SK-N-SH (cell line): Measurements from ENCODE around the gene C1QTNF3. TPM values are rescaled to one million over a fixed set of nuclear protein-coding genes. Genes with fewer than 3 reads are reported as not detected.

Experiments
- CTCF ChIA-PET: fragments of 300-600, 350-600 bp; formaldehyde crosslinking; extraction: SDS; loops from one replicate; lab custom pipeline; 2021; lab: Yijun Ruan, JAX
- POLR2A ChIA-PET: fragments of 350-600 bp; sonication (Branson Sonifier 250); formaldehyde crosslinking; extraction: SDS; loops from one replicate; lab custom pipeline; 2020; ENCODE audit warnings: antibody characterized with exemption, inconsistent platforms; lab: Yijun Ruan, JAX
- DNase-seq: peaks from one replicate; pipeline ENCODE4 v3.0.0; 2012
- H2AFZ ChIP-seq: fragments of 200-600 bp; sonication (generic); 2 replicates; pipeline ENCODE4 v1.8.1; 2016; ENCODE audit warnings: antibody characterized with exemption, mild to moderate bottlenecking, low read depth
- H3F3A ChIP-seq: fragments of 200-600 bp; sonication (generic); replicated peaks from 2 replicates; pipeline ENCODE3; 2016; ENCODE audit warnings: antibody characterized with exemption, mild to moderate bottlenecking; ENCODE audit not compliant: insufficient read depth
- H3K27ac ChIP-seq, 2 experiments: fragments of 200-500 bp in 1 of 2; fragments of 200-600 bp in 1 of 2; sonication (Bioruptor generic) in 1 of 2; sonication (generic), shearing (Covaris generic) in 1 of 2; 2 replicates each; pipeline versions ENCODE4 v1.5.1 to v1.6.1; 2014 to 2016; ENCODE audit warnings: low read depth in 2 of 2, inconsistent platforms in 1 of 2, low read length in 1 of 2, mild to moderate bottlenecking in 1 of 2, mixed read lengths in 1 of 2
- H3K27me3 ChIP-seq: fragments of 200-600 bp; sonication (generic), shearing (Covaris generic); 2 replicates; pipeline ENCODE4 v1.6.1; 2016; ENCODE audit warnings: mixed run types; ENCODE audit not compliant: insufficient read depth
- H3K36me3 ChIP-seq, 2 experiments: fragments of 200-500 bp in 1 of 2; fragments of 200-600 bp in 1 of 2; sonication (Bioruptor generic) in 1 of 2; sonication (generic) in 1 of 2; replicated peaks in 1 of 2; 2 replicates each; pipeline versions ENCODE3 to v1.5.1; 2014 to 2016; ENCODE audit warnings: low read length in 1 of 2, mild to moderate bottlenecking in 1 of 2; ENCODE audit not compliant: insufficient read depth in 2 of 2, control insufficient read depth in 1 of 2
- H3K4me1 ChIP-seq, 2 experiments: fragments of 200-500 bp in 1 of 2; fragments of 200-600 bp in 1 of 2; sonication (Bioruptor generic) in 1 of 2; sonication (generic), shearing (Covaris generic) in 1 of 2; 2 replicates each; pipeline versions ENCODE4 v1.5.1 to v1.6.1; 2014 to 2016; ENCODE audit warnings: low read depth in 1 of 2, low read length in 1 of 2, mixed run types in 1 of 2; ENCODE audit not compliant: insufficient read depth in 2 of 2, control insufficient read depth in 1 of 2
- H3K4me2 ChIP-seq: fragments of 200-600 bp; sonication (generic), shearing (Covaris generic); 2 replicates; pipeline ENCODE4 v1.6.1; 2017; ENCODE audit warnings: mixed run types
- H3K4me3 ChIP-seq, 2 experiments: fragments of 200-500 bp in 1 of 2; fragments of 200-600 bp in 1 of 2; sonication (Bioruptor generic) in 1 of 2; sonication (generic), shearing (Covaris generic) in 1 of 2; 2 replicates each; pipeline versions ENCODE4 v1.5.1 to v1.8.1; 2014 to 2016; ENCODE audit warnings: low read depth in 2 of 2, inconsistent platforms in 1 of 2, low read length in 1 of 2, mild to moderate bottlenecking in 1 of 2, mixed read lengths in 1 of 2, moderate library complexity in 1 of 2
- H3K79me2 ChIP-seq: fragments of 200-600 bp; sonication (generic); 2 replicates; pipeline ENCODE4 v1.8.1; 2017; ENCODE audit warnings: mild to moderate bottlenecking; ENCODE audit not compliant: insufficient read depth
- H3K9ac ChIP-seq: fragments of 200-600 bp; sonication (generic); 2 replicates; pipeline ENCODE4 v1.6.1; 2017; ENCODE audit warnings: mixed run types
- H3K9me2 ChIP-seq: fragments of 200-600 bp; sonication (generic); 2 replicates; pipeline ENCODE4 v1.6.1; 2017; ENCODE audit warnings: mixed run types
- H3K9me3 ChIP-seq: fragments of 200-600 bp; sonication (generic); 2 replicates; pipeline ENCODE4 v1.6.1; 2017; ENCODE audit warnings: mixed run types, mild to moderate bottlenecking, moderate library complexity
- H4K20me1 ChIP-seq: fragments of 200-600 bp; sonication (generic); 2 replicates; pipeline ENCODE4 v1.6.1; 2017; ENCODE audit warnings: mild to moderate bottlenecking, mixed run types; ENCODE audit not compliant: insufficient read depth
- CHD2 ChIP-seq: fragments of 150-350 bp; IDR thresholded peaks from 2 replicates; pipeline ENCODE4 v1.6.1; 2018; ENCODE audit warnings: low read length; ENCODE audit not compliant: partially characterized antibody
- ELF1 ChIP-seq: IDR thresholded peaks from 2 replicates; pipeline ENCODE4 v1.4.0; 2012
- EP300 ChIP-seq, 2 experiments: IDR thresholded peaks; 2 replicates each; pipeline versions ENCODE4 v1.4.0 to v1.6.1; 2012; ENCODE audit warnings: borderline replicate concordance in 1 of 2, low read depth in 1 of 2, low read length in 1 of 2
- EZH2phosphoT487 ChIP-seq: fragments of 200-600 bp; sonication (generic); IDR thresholded peaks from 2 replicates; pipeline ENCODE4 v1.6.1; 2017; ENCODE audit warnings: low read depth, mixed run types, mild to moderate bottlenecking, antibody characterized with exemption, moderate library complexity, borderline replicate concordance
- FOSL2 ChIP-seq: IDR thresholded peaks from 2 replicates; pipeline ENCODE4 v1.4.0; 2012; ENCODE audit warnings: low read depth, mild to moderate bottlenecking, moderate library complexity, borderline replicate concordance
- FOXJ3 ChIP-seq: sonication (generic); formaldehyde crosslinking; IDR thresholded peaks from 2 replicates; pipeline ENCODE4 v1.5.1; 2020; ENCODE audit warnings: mild to moderate bottlenecking, missing genetic modification reagents
- GABPA ChIP-seq: IDR thresholded peaks from 2 replicates; pipeline ENCODE4 v1.4.0; 2012; ENCODE audit warnings: low read depth, mild to moderate bottlenecking
- GATA2 ChIP-seq: sonication (generic); formaldehyde crosslinking; IDR thresholded peaks from 2 replicates; pipeline ENCODE4 v1.5.0; 2020; ENCODE audit warnings: mild to moderate bottlenecking, missing genetic modification reagents
- JUND ChIP-seq: IDR thresholded peaks from 2 replicates; pipeline ENCODE4 v1.4.0; 2012
- MEF2A ChIP-seq: IDR thresholded peaks from 2 replicates; pipeline ENCODE4 v1.4.0; 2012; ENCODE audit warnings: low read depth, borderline replicate concordance
- MXI1 ChIP-seq: IDR thresholded peaks from 2 replicates; pipeline ENCODE4 v1.6.1; 2012; ENCODE audit warnings: mild to moderate bottlenecking, low read depth, low read length, improper control_type of control experiment
- NFIC ChIP-seq: IDR thresholded peaks from 2 replicates; pipeline ENCODE4 v1.4.0; 2012; ENCODE audit warnings: borderline replicate concordance
- POLR2AphosphoS5 ChIP-seq: IDR thresholded peaks from 2 replicates; pipeline ENCODE4 v1.6.1; 2012; ENCODE audit warnings: low read depth, low read length
- RAD21 ChIP-seq: IDR thresholded peaks from 2 replicates; pipeline ENCODE4 v1.6.1; 2012; ENCODE audit warnings: mild to moderate bottlenecking, low read length
- RCOR1 ChIP-seq: fragments of 150-350 bp; IDR thresholded peaks from 2 replicates; pipeline ENCODE4 v1.6.1; 2017; ENCODE audit warnings: antibody characterized with exemption, low read length
- RXRA ChIP-seq: IDR thresholded peaks from 2 replicates; pipeline ENCODE4 v1.4.0; 2012; ENCODE audit warnings: low read depth, mild to moderate bottlenecking, borderline replicate concordance
- SIN3A ChIP-seq: IDR thresholded peaks from 2 replicates; pipeline ENCODE4 v1.6.1; 2012; ENCODE audit warnings: low read depth, mild to moderate bottlenecking, low read length, moderate library complexity, borderline replicate concordance
- SMC3 ChIP-seq: IDR thresholded peaks from 2 replicates; pipeline ENCODE4 v1.6.1; 2012; ENCODE audit warnings: low read depth, low read length, improper control_type of control experiment
- TAF1 ChIP-seq: IDR thresholded peaks from 2 replicates; pipeline ENCODE4 v1.6.1; 2012; ENCODE audit warnings: low read depth, mild to moderate bottlenecking, low read length, moderate library complexity, borderline replicate concordance
- TCF12 ChIP-seq: IDR thresholded peaks from 2 replicates; pipeline ENCODE4 v1.4.0; 2012
- WGBS: methylation state at CpG from one replicate; pipeline ENCODE4 v1.1.6; 2017; ENCODE audit warnings: low lambda C conversion rate; 5-methylcytosine and 5-hydroxymethylcytosine counted together
- polyA plus RNA-seq, 3 experiments: library from polyadenylated mRNA; depleted of rRNA; stranded (reverse); fragments of >200 nt; gene quantifications; 2 replicates each; pipeline ENCODE4 v1.2.3, GENCODE V29; 2012
- TF ChIP-seq, protein P1 (sequence below): fragments of 150-350 bp; IDR thresholded peaks from 2 replicates; pipeline ENCODE4 v1.6.1; 2016; ENCODE audit warnings: mild to moderate bottlenecking, low read depth, low read length
- TF ChIP-seq, protein P2 (sequence below): IDR thresholded peaks from 2 replicates; pipeline ENCODE4 v1.4.0; 2012; ENCODE audit warnings: low read depth, borderline replicate concordance
- TF ChIP-seq, protein P3 (sequence below): fragments of 150-350 bp; IDR thresholded peaks from 2 replicates; pipeline ENCODE4 v1.6.1; 2017; ENCODE audit warnings: antibody characterized with exemption, low read length, low read depth, borderline replicate concordance
- TF ChIP-seq, protein P4 (sequence below): fragments of 200-600 bp; sonication (generic); IDR thresholded peaks from 2 replicates; pipeline ENCODE4 v1.6.1; 2017; ENCODE audit warnings: antibody characterized with exemption, mild to moderate bottlenecking, moderate library complexity

Gene C1QTNF3
- polyA plus RNA-seq, 1 of the 3 experiments (the other 2 are of a cell fraction) = 1.5 TPM

GRCh38 chr5:34001241-34001841, 41.7 kb downstream of the C1QTNF3 start:
- H3K9me3 ChIP-seq = no peaks in the 10 kb centered on the region
- H3K79me2 ChIP-seq = peaks cover 5% of the 10 kb centered on the region; the same call in 1 of the 2 replicates
- CTCF ChIA-PET = no interaction called here
- no peak overlapping the region for H2AFZ ChIP-seq
- H3K9me2 ChIP-seq = no peaks in the 10 kb centered on the region
- no peak overlapping the region for H3K4me2 ChIP-seq
- H3K4me1 ChIP-seq = peaks cover 4 to 5% of the 10 kb centered on the region in 2 experiments; a peak in 2 of 4 replicates
- TF ChIP-seq EP300 (IDR thresholded peaks at IDR 0.05; ENCODE audit: borderline replicate concordance in 1 of 2, low read depth in 1 of 2, low read length in 1 of 2) (no peak), MXI1 (no peak), RAD21 (no peak), RXRA (no peak), RCOR1 (no peak), CHD2 (no peak), NFIC (no peak), SIN3A (no peak), GATA2 (CRISPR knock-in tag) (no peak), FOXJ3 (CRISPR knock-in tag) (no peak), GABPA (no peak), POLR2AphosphoS5 (no peak), SMC3 (no peak), JUND (no peak), ELF1 (no peak), TAF1 (no peak)
- TF ChIP-seq, protein P1, sequence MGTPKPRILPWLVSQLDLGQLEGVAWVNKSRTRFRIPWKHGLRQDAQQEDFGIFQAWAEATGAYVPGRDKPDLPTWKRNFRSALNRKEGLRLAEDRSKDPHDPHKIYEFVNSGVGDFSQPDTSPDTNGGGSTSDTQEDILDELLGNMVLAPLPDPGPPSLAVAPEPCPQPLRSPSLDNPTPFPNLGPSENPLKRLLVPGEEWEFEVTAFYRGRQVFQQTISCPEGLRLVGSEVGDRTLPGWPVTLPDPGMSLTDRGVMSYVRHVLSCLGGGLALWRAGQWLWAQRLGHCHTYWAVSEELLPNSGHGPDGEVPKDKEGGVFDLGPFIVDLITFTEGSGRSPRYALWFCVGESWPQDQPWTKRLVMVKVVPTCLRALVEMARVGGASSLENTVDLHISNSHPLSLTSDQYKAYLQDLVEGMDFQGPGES = no peak
- TF ChIP-seq, protein P2, sequence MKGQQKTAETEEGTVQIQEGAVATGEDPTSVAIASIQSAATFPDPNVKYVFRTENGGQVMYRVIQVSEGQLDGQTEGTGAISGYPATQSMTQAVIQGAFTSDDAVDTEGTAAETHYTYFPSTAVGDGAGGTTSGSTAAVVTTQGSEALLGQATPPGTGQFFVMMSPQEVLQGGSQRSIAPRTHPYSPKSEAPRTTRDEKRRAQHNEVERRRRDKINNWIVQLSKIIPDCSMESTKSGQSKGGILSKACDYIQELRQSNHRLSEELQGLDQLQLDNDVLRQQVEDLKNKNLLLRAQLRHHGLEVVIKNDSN = no peak
- TF ChIP-seq, all 33 proteins: peak for 0
- peaks cover 9% of the 10 kb centered on the region for H3F3A ChIP-seq
- no peak overlapping the region for H3K27ac ChIP-seq
- H3K27me3 ChIP-seq = no peaks in the 10 kb centered on the region
- 93% methylated on average over 9 of the region's 10 CpGs for WGBS
- H3K9ac ChIP-seq = no peak overlapping the region
- no peak overlapping the region for H3K4me3 ChIP-seq
- DNase-seq = no peak
- peaks cover 22 to 37% of the 10 kb centered on the region in 2 experiments for H3K36me3 ChIP-seq
- POLR2A ChIA-PET = no interaction called here
- H4K20me1 ChIP-seq = no peaks in the 10 kb centered on the region

- peaks cover 4 to 5% of the 10 kb centered on the region in 2 experiments; a peak in 2 of 4 replicates for H3K4me1 ChIP-seq
- ChIA-PET CTCF (interaction anchor here (1.5 kb wide), 1 partner anchor 16 kb away, joined by 4 read pairs; no protein-coding TSS in a partner anchor), POLR2A (no interaction called here)
- peaks cover 9% of the 10 kb centered on the region for H3F3A ChIP-seq
- 99% methylated on average over 4 of the region's 4 CpGs for WGBS
- H3K9me2 ChIP-seq = no peaks in the 10 kb centered on the region
- no peaks in the 10 kb centered on the region for H3K9me3 ChIP-seq
- no peak for DNase-seq
- peaks cover 18 to 31% of the 10 kb centered on the region in 2 experiments for H3K36me3 ChIP-seq
- no peak overlapping the region for H3K27ac ChIP-seq
- H2AFZ ChIP-seq = no peak overlapping the region
- H3K27me3 ChIP-seq = no peaks in the 10 kb centered on the region
- H3K79me2 ChIP-seq = no peaks in the 10 kb centered on the region
- H4K20me1 ChIP-seq = no peaks in the 10 kb centered on the region
- no peak overlapping the region for H3K4me2 ChIP-seq
- H3K9ac ChIP-seq = no peak overlapping the region
- no peak overlapping the region for H3K4me3 ChIP-seq
- TF ChIP-seq CHD2 (no peak), JUND (no peak), FOXJ3 (CRISPR knock-in tag) (no peak), MEF2A (no peak), TCF12 (no peak), EZH2phosphoT487 (no peak), POLR2AphosphoS5 (no peak), FOSL2 (no peak)
- TF ChIP-seq, protein P1 = no peak
- TF ChIP-seq, protein P3, sequence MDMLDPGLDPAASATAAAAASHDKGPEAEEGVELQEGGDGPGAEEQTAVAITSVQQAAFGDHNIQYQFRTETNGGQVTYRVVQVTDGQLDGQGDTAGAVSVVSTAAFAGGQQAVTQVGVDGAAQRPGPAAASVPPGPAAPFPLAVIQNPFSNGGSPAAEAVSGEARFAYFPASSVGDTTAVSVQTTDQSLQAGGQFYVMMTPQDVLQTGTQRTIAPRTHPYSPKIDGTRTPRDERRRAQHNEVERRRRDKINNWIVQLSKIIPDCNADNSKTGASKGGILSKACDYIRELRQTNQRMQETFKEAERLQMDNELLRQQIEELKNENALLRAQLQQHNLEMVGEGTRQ = no peak
- TF ChIP-seq, protein P4, sequence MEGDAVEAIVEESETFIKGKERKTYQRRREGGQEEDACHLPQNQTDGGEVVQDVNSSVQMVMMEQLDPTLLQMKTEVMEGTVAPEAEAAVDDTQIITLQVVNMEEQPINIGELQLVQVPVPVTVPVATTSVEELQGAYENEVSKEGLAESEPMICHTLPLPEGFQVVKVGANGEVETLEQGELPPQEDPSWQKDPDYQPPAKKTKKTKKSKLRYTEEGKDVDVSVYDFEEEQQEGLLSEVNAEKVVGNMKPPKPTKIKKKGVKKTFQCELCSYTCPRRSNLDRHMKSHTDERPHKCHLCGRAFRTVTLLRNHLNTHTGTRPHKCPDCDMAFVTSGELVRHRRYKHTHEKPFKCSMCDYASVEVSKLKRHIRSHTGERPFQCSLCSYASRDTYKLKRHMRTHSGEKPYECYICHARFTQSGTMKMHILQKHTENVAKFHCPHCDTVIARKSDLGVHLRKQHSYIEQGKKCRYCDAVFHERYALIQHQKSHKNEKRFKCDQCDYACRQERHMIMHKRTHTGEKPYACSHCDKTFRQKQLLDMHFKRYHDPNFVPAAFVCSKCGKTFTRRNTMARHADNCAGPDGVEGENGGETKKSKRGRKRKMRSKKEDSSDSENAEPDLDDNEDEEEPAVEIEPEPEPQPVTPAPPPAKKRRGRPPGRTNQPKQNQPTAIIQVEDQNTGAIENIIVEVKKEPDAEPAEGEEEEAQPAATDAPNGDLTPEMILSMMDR = no peak
Observed at GRCh38 chr5:33999978-34000377, 43.0 kb downstream of the C1QTNF3 start.
